Neural cell (in vitro differentiated cells): ENCODE results near the gene LHX2. TPM values are rescaled to one million over a fixed set of nuclear protein-coding genes. Genes with fewer than 3 reads are reported as not detected.

ENCODE experiments used
- H2AFZ ChIP-seq: fragments of 200-600, 300-800 bp; sonication (generic), shearing (Covaris generic); 2 replicates; pipeline ENCODE4 v1.6.0; 2014; ENCODE audit warnings: low read depth, mild to moderate bottlenecking, antibody characterized with exemption, low read length, moderate library complexity
- H3F3A ChIP-seq: fragments of 200-600 bp; shearing (Covaris generic); 2 replicates; pipeline ENCODE4 v1.6.1; 2016; ENCODE audit warnings: mild to moderate bottlenecking, moderate library complexity, mixed read lengths, antibody characterized with exemption, low read length; ENCODE audit not compliant: insufficient read depth, poor library complexity, severe bottlenecking
- H3K27ac ChIP-seq: fragments of 200-600, 300-800 bp; sonication (generic), shearing (Covaris generic); 2 replicates; pipeline ENCODE4 v1.5.1; 2014; ENCODE audit warnings: mild to moderate bottlenecking, low read length, moderate library complexity
- H3K27me3 ChIP-seq: fragments of 300-800, 200-600 bp; sonication (generic), shearing (Covaris generic); 2 replicates; pipeline ENCODE4 v1.6.0; 2014; ENCODE audit warnings: mild to moderate bottlenecking, low read depth, low read length, moderate library complexity; ENCODE audit not compliant: insufficient read depth
- H3K36me3 ChIP-seq: fragments of 300-800, 200-600 bp; sonication (generic), shearing (Covaris generic); 2 replicates; pipeline ENCODE4 v1.5.1; 2014; ENCODE audit warnings: mild to moderate bottlenecking, antibody characterized with exemption, low read length, moderate library complexity; ENCODE audit not compliant: insufficient read depth
- H3K4me2 ChIP-seq: fragments of 300-800, 200-600 bp; sonication (generic), shearing (Covaris generic); 2 replicates; pipeline ENCODE4 v1.6.0; 2014; ENCODE audit warnings: mild to moderate bottlenecking, low read length
- H3K4me3 ChIP-seq: fragments of 300-800, 200-600 bp; sonication (generic), shearing (Covaris generic); 2 replicates; pipeline ENCODE4 v1.5.1; 2014; ENCODE audit warnings: mild to moderate bottlenecking, low read length, moderate library complexity
- H3K79me2 ChIP-seq: fragments of 200-600 bp; shearing (Covaris generic); replicated peaks from 2 replicates; pipeline ENCODE4 v1.6.0; 2014; ENCODE audit warnings: mild to moderate bottlenecking, low read length, moderate library complexity; ENCODE audit not compliant: insufficient read depth
- H3K9ac ChIP-seq: fragments of 300-800, 200-600 bp; sonication (generic), shearing (Covaris generic); 2 replicates; pipeline ENCODE4 v1.6.1; 2016; ENCODE audit warnings: mild to moderate bottlenecking, low read length, mixed read lengths
- H3K9me2 ChIP-seq: fragments of 200-600 bp; shearing (Covaris generic); 2 replicates; pipeline ENCODE4 v1.6.1; 2016; ENCODE audit warnings: mild to moderate bottlenecking, low read length, mixed read lengths; ENCODE audit not compliant: insufficient read depth
- H3K9me3 ChIP-seq: fragments of 200-600, 300-800 bp; sonication (generic), shearing (Covaris generic); 2 replicates; pipeline ENCODE4 v1.6.1; 2016; ENCODE audit warnings: mild to moderate bottlenecking, mixed run types, low read length, moderate library complexity, mixed read lengths
- H4K20me1 ChIP-seq: fragments of 200-600 bp; shearing (Covaris generic); 2 replicates; pipeline ENCODE4 v1.6.1; 2016; ENCODE audit warnings: mild to moderate bottlenecking, mixed run types; ENCODE audit not compliant: insufficient read depth
- CTCF ChIP-seq: fragments of 450-650 bp; IDR thresholded peaks from 2 replicates; pipeline ENCODE4 v1.5.1; 2014; ENCODE audit warnings: antibody characterized with exemption, mild to moderate bottlenecking, moderate library complexity; ENCODE audit not compliant: poor library complexity, severe bottlenecking
- EP300 ChIP-seq: fragments of 450-650 bp; conservative IDR thresholded peaks from 2 replicates; pipeline ENCODE4 v1.6.1; 2014; ENCODE audit warnings: antibody characterized with exemption, mild to moderate bottlenecking, moderate library complexity; ENCODE audit not compliant: poor library complexity, severe bottlenecking
- EZH2 ChIP-seq: fragments of 200-600, 300-800 bp; shearing (Covaris generic), sonication (generic); IDR thresholded peaks from 2 replicates; pipeline ENCODE4 v1.6.1; 2014; ENCODE audit warnings: antibody characterized with exemption, low read length, borderline replicate concordance, mild to moderate bottlenecking; ENCODE audit not compliant: insufficient read depth, poor library complexity, severe bottlenecking
- MXI1 ChIP-seq: fragments of 450-650 bp; conservative IDR thresholded peaks from 2 replicates; pipeline ENCODE4 v1.6.1; 2014; ENCODE audit warnings: antibody characterized with exemption, mild to moderate bottlenecking; ENCODE audit not compliant: poor library complexity, severe bottlenecking
- POLR2AphosphoS5 ChIP-seq: IDR thresholded peaks from 2 replicates; pipeline ENCODE4 v1.6.1; 2012
- RAD21 ChIP-seq: fragments of 450-650 bp; conservative IDR thresholded peaks from 2 replicates; pipeline ENCODE4 v1.6.1; 2014; ENCODE audit warnings: antibody characterized with exemption, mild to moderate bottlenecking, moderate library complexity
- SMC3 ChIP-seq: fragments of 450-650 bp; conservative IDR thresholded peaks from 2 replicates; pipeline ENCODE4 v1.6.1; 2014; ENCODE audit warnings: antibody characterized with exemption, mild to moderate bottlenecking, moderate library complexity; ENCODE audit not compliant: poor library complexity
- TAF1 ChIP-seq: IDR thresholded peaks from 2 replicates; pipeline ENCODE4 v1.6.1; 2012; ENCODE audit warnings: low read depth
- polyA plus RNA-seq: library from polyadenylated mRNA; depleted of rRNA; stranded (reverse); fragments of >200 nt; gene quantifications from 2 replicates; pipeline ENCODE4 v1.2.3, GENCODE V29; 2014
- TF ChIP-seq, protein P1 (sequence below): IDR thresholded peaks from 2 replicates; pipeline ENCODE4 v1.6.1; 2012; ENCODE audit warnings: borderline replicate concordance

The LHX2 gene
- polyA plus RNA-seq, 1 donor from 2014 or later = 3.6 TPM

DNA sequence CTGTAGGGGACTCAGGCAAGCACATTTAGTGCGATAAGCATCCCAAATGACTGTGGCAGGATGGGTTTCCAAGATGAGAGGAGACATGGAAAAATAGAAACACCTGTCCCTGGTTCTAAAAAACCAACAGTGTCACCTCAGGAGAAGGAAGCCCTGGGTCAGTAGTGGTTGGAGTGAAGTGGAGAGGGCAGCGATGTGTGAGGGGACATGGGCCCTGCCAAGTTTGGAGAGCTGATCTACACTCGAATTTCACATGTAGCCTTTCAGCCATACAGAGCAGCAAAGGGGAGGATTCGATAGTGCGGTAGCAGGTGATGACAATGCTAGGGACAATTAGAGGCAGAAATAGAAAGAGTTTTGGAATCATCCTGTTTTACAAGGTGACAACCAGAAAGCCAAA, 32.6 kb upstream of the LHX2 start:
- Histone ChIP-seq H3F3A (no peaks in the 10 kb centered on the region), H3K27ac (no peak overlapping the region), H3K36me3 (no peaks in the 10 kb centered on the region), H3K9me3 (no peaks in the 10 kb centered on the region), H3K27me3 (no peaks in the 10 kb centered on the region), H3K4me2 (no peak overlapping the region), H4K20me1 (no peaks in the 10 kb centered on the region), H3K79me2 (no peaks in the 10 kb centered on the region), H2AFZ (no peak overlapping the region), H3K4me3 (no peak overlapping the region), H3K9ac (no peak overlapping the region), H3K9me2 (no peaks in the 10 kb centered on the region)
- no peak for TF ChIP-seq CTCF
- TF ChIP-seq MXI1 = no peak
- no peak for TF ChIP-seq POLR2AphosphoS5
- TF ChIP-seq EP300 = no peak
- no peak for TF ChIP-seq RAD21
- no peak for TF ChIP-seq EZH2
- no peak for TF ChIP-seq SMC3
- no peak for TF ChIP-seq TAF1
- TF ChIP-seq, protein P1, sequence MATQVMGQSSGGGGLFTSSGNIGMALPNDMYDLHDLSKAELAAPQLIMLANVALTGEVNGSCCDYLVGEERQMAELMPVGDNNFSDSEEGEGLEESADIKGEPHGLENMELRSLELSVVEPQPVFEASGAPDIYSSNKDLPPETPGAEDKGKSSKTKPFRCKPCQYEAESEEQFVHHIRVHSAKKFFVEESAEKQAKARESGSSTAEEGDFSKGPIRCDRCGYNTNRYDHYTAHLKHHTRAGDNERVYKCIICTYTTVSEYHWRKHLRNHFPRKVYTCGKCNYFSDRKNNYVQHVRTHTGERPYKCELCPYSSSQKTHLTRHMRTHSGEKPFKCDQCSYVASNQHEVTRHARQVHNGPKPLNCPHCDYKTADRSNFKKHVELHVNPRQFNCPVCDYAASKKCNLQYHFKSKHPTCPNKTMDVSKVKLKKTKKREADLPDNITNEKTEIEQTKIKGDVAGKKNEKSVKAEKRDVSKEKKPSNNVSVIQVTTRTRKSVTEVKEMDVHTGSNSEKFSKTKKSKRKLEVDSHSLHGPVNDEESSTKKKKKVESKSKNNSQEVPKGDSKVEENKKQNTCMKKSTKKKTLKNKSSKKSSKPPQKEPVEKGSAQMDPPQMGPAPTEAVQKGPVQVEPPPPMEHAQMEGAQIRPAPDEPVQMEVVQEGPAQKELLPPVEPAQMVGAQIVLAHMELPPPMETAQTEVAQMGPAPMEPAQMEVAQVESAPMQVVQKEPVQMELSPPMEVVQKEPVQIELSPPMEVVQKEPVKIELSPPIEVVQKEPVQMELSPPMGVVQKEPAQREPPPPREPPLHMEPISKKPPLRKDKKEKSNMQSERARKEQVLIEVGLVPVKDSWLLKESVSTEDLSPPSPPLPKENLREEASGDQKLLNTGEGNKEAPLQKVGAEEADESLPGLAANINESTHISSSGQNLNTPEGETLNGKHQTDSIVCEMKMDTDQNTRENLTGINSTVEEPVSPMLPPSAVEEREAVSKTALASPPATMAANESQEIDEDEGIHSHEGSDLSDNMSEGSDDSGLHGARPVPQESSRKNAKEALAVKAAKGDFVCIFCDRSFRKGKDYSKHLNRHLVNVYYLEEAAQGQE = no peak

GRCh38 chr9:123982535-123982934, 29.0 kb upstream of the LHX2 start:
- Histone ChIP-seq H3K4me3 (no peak overlapping the region), H2AFZ (no peak overlapping the region), H3K36me3 (no peaks in the 10 kb centered on the region), H3K9ac (no peak overlapping the region), H3K27ac (no peak overlapping the region), H3K9me3 (no peaks in the 10 kb centered on the region), H3K27me3 (no peaks in the 10 kb centered on the region), H3K79me2 (no peaks in the 10 kb centered on the region), H3K9me2 (no peaks in the 10 kb centered on the region), H4K20me1 (no peaks in the 10 kb centered on the region), H3K4me2 (no peak overlapping the region), H3F3A (no peaks in the 10 kb centered on the region)
- TF ChIP-seq, protein P1 = no peak
- TF ChIP-seq EP300 (no peak), SMC3 (no peak), POLR2AphosphoS5 (no peak), CTCF (no peak), MXI1 (no peak), RAD21 (no peak), EZH2 (no peak), TAF1 (no peak)
